IMR-90 (cell line): ENCODE data around the gene DNM1. TPM values are rescaled to one million over a fixed set of nuclear protein-coding genes. Genes with fewer than 3 reads are reported as not detected.

Source experiments
- ATAC-seq: fragments of 200-7000 bp; cut with Tn5 transposase; 2 replicates; pipeline ENCODE4 v1.9.1; 2020; ENCODE audit warnings: low read depth, mild to moderate bottlenecking, moderate library complexity
- BruUV-seq: library from RNA; stranded (reverse); fragments of 400-500 nt; replicated peaks from 2 replicates; lab custom pipeline; 2021; lab: Mats Ljungman, UMichigan
- CTCF ChIA-PET: fragments of 300-600 bp; formaldehyde crosslinking; extraction: SDS; loops from one replicate; lab custom pipeline; 2021; ENCODE audit warnings: antibody characterized with exemption; lab: Yijun Ruan, JAX
- POLR2A ChIA-PET: fragments of 300-600 bp; sonication (Branson Sonifier 250); formaldehyde crosslinking; loops from one replicate; lab custom pipeline; 2022; ENCODE audit warnings: antibody characterized with exemption; ENCODE audit not compliant: unreplicated experiment; lab: Charles Lee
- DNase-seq: peaks from one replicate; pipeline ENCODE4 v3.0.0; 2013
- H2AFZ ChIP-seq: replicated peaks from 2 replicates; pipeline ENCODE3; 2013; ENCODE audit warnings: low read length, mild to moderate bottlenecking; ENCODE audit not compliant: poor library complexity
- H2AK5ac ChIP-seq: 2 replicates; pipeline ENCODE4 v1.6.1; 2013; ENCODE audit warnings: low read depth, low read length, inconsistent platforms
- H2AK9ac ChIP-seq: replicated peaks from 2 replicates; pipeline ENCODE3; 2013; ENCODE audit warnings: mild to moderate bottlenecking, low read depth, low read length, moderate library complexity; ENCODE audit not compliant: poor library complexity
- H2BK120ac ChIP-seq: 2 replicates; pipeline ENCODE4 v1.6.1; 2013; ENCODE audit warnings: low read depth, low read length, inconsistent platforms
- H2BK15ac ChIP-seq: 3 replicates; pipeline ENCODE4 v1.6.1; 2013; ENCODE audit warnings: low read depth, low read length, inconsistent platforms
- H2BK20ac ChIP-seq: 2 replicates; pipeline ENCODE4 v1.6.1; 2013; ENCODE audit warnings: low read depth, mild to moderate bottlenecking, inconsistent platforms, low read length, moderate library complexity
- H2BK5ac ChIP-seq: 2 replicates; pipeline ENCODE4 v1.6.1; 2013; ENCODE audit warnings: mild to moderate bottlenecking, low read depth, low read length, inconsistent platforms; ENCODE audit not compliant: poor library complexity, severe bottlenecking
- H3K14ac ChIP-seq: replicated peaks from 2 replicates; pipeline ENCODE4 v1.6.1; 2013; ENCODE audit warnings: low read depth, low read length, inconsistent platforms
- H3K18ac ChIP-seq: 2 replicates; pipeline ENCODE4 v1.6.1; 2013; ENCODE audit warnings: low read depth, low read length, control low read depth
- H3K23ac ChIP-seq: 2 replicates; pipeline ENCODE4 v1.6.1; 2013; ENCODE audit warnings: low read depth, low read length, inconsistent platforms
- H3K27ac ChIP-seq: 2 replicates; pipeline ENCODE4 v1.5.1; 2013; ENCODE audit warnings: mild to moderate bottlenecking, control low read depth, low read length; ENCODE audit not compliant: insufficient read depth
- H3K27me3 ChIP-seq: 2 replicates; pipeline ENCODE4 v1.6.1; 2013; ENCODE audit warnings: low read length; ENCODE audit not compliant: control insufficient read depth, insufficient read depth
- H3K36me3 ChIP-seq: 2 replicates; pipeline ENCODE4 v1.6.1; 2013; ENCODE audit warnings: low read length, mixed read lengths; ENCODE audit not compliant: control insufficient read depth, insufficient read depth
- H3K4ac ChIP-seq: 2 replicates; pipeline ENCODE4 v1.6.1; 2013; ENCODE audit warnings: low read depth, low read length, inconsistent platforms
- H3K4me1 ChIP-seq: 2 replicates; pipeline ENCODE4 v1.6.1; 2013; ENCODE audit warnings: low read length, mixed read lengths; ENCODE audit not compliant: control insufficient read depth, insufficient read depth
- H3K4me2 ChIP-seq: 2 replicates; pipeline ENCODE4 v1.6.1; 2013; ENCODE audit warnings: low read depth, mild to moderate bottlenecking, control low read depth, low read length, moderate library complexity
- H3K4me3 ChIP-seq: 2 replicates; pipeline ENCODE4 v1.5.1; 2013; ENCODE audit warnings: low read depth, mild to moderate bottlenecking, control low read depth, low read length, moderate library complexity; ENCODE audit not compliant: insufficient read depth
- H3K56ac ChIP-seq: 2 replicates; pipeline ENCODE4 v1.6.1; 2013; ENCODE audit warnings: low read length, inconsistent platforms; ENCODE audit not compliant: insufficient read depth; ENCODE audit errors: extremely low read depth
- H3K79me1 ChIP-seq, 2 experiments: 2 replicates each; pipeline ENCODE4 v1.6.1; 2013; ENCODE audit warnings: low read length in 2 of 2, inconsistent platforms in 1 of 2, low read depth in 1 of 2
- H3K9ac ChIP-seq: 2 replicates; pipeline ENCODE4 v1.6.1; 2013; ENCODE audit warnings: low read depth, low read length, control low read depth
- H3K9me1 ChIP-seq: 2 replicates; pipeline ENCODE4 v1.6.1; 2013; ENCODE audit warnings: low read length, inconsistent platforms; ENCODE audit not compliant: insufficient read depth
- H3K9me3 ChIP-seq: 2 replicates; pipeline ENCODE4 v1.6.1; 2013; ENCODE audit warnings: low read length; ENCODE audit not compliant: control insufficient read depth, insufficient read depth
- H4K20me1 ChIP-seq: 2 replicates; pipeline ENCODE4 v1.6.1; 2013; ENCODE audit warnings: low read length, inconsistent platforms; ENCODE audit not compliant: insufficient read depth
- H4K5ac ChIP-seq: 2 replicates; pipeline ENCODE4 v1.6.1; 2013; ENCODE audit warnings: mild to moderate bottlenecking, low read depth, low read length, control low read depth
- H4K8ac ChIP-seq, 2 experiments: 2 replicates each; pipeline ENCODE4 v1.6.1; 2013; ENCODE audit warnings: low read depth in 2 of 2, low read length in 2 of 2, control low read depth in 1 of 2, inconsistent platforms in 1 of 2
- H4K91ac ChIP-seq: 2 replicates; pipeline ENCODE4 v1.6.1; 2013; ENCODE audit warnings: low read depth, low read length, inconsistent platforms; ENCODE audit not compliant: insufficient read depth
- MXI1 ChIP-seq: IDR thresholded peaks from 2 replicates; pipeline ENCODE4 v1.6.1; 2012; ENCODE audit warnings: low read depth, mild to moderate bottlenecking, low read length, moderate library complexity, borderline replicate concordance
- whole genome bisulfite sequencing, 2 experiments: methylation state at CpG; one replicate each; pipeline versions ENCODE4 v1.1.5 to v1.1.7; 2013; ENCODE audit warnings: missing lambda C conversion rate in 2 of 2; ENCODE audit not compliant: insufficient read length in 1 of 2; ENCODE audit errors: extremely low coverage in 2 of 2; 5-methylcytosine and 5-hydroxymethylcytosine counted together
- dilution Hi-C: fragments of 300-500 bp; cut with HindIII; formaldehyde crosslinking; loops from one replicate; pipeline ENCODE4 v1.14.3; 2018; ENCODE audit warnings: low sequenced_read_pairs; ENCODE audit not compliant: unreplicated experiment
- in situ Hi-C: fragments of 300-500 bp; cut with MboI; formaldehyde crosslinking; loops from 3 replicates; pipeline ENCODE4 v1.14.3; 2019; ENCODE audit warnings: low sequenced_read_pairs, inconsistent platforms, mixed read lengths
- intact Hi-C: fragments of 100-400 bp; cut with micrococcal nuclease; formaldehyde crosslinking; loops from 2 replicates; pipeline ENCODE4 v1.10.0; 2022
- polyA plus RNA-seq, 3 experiments: library from polyadenylated mRNA; depleted of rRNA; stranded (reverse); fragments of >200 nt; gene quantifications; 2 replicates each; pipeline ENCODE4 v1.2.3, GENCODE V29; 2012; ENCODE audit warnings: low replicate concordance in 1 of 3
- total RNA-seq: library from RNA; depleted of rRNA; stranded (reverse); fragments of >200 nt; gene quantifications from 2 replicates; pipeline ENCODE4 v1.2.3, GENCODE V29; 2012

Gene DNM1
- total and polyA plus RNA-seq, 2 of the 4 experiments (the other 2 are of a cell fraction): 13.6 to 17.7 TPM

DNA sequence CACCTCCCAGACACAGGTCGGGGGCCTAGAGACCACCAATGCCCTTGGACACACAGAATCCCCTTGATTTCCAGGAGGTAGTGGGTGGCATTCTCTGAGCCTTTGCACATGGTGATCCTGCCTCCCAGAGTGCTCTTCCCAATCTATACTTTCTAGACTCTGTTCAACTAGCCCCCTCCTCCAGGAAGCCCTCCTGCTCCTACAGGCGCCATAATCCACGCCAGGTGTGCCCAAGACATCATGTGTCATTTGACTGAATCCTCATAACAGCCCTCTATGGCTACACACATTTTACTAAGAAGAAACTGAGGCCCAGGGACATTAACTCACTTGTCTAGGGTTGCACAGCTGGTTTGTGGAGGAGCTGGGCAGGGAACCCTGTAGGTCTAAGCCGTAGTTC lies 36.0 kb upstream of the DNM1 start:
- in situ Hi-C loops: no loop called here
- Histone ChIP-seq H2BK120ac (no peak overlapping the region), H4K8ac (no peak overlapping the region), H3K4me3 (no peak overlapping the region), H3K4ac (no peak overlapping the region), H3K27me3 (no peaks in the 10 kb centered on the region), H4K20me1 (peaks cover 5% of the 10 kb centered on the region), H3K18ac (no peak overlapping the region), H3K36me3 (peaks cover 64% of the 10 kb centered on the region), H3K9ac (no peak overlapping the region), H2BK5ac (no peak overlapping the region), H3K4me2 (no peak overlapping the region), H3K9me1 (peaks cover 11% of the 10 kb centered on the region), H2AK5ac (no peak overlapping the region), H3K79me1 (peaks cover 6 to 55% of the 10 kb centered on the region in 2 experiments), H3K9me3 (no peaks in the 10 kb centered on the region), H3K56ac (no peak overlapping the region), H2BK15ac (no peak overlapping the region), H2AK9ac (no peak overlapping the region), H3K27ac (no peak overlapping the region), H3K4me1 (peaks cover 3% of the 10 kb centered on the region; the same call in 1 of the 2 replicates), H4K5ac (no peak overlapping the region), H4K91ac (no peak overlapping the region), H3K23ac (no peak overlapping the region), H2AFZ (no peak overlapping the region), H3K14ac (no peak overlapping the region), H2BK20ac (no peak overlapping the region)
- ChIA-PET CTCF (no interaction called here), POLR2A (no interaction called here)
- no peak for TF ChIP-seq MXI1
- no peak for ATAC-seq
- intact Hi-C loops: no loop called here
- BruUV-seq: no TSS peak
- no peak for DNase-seq
- WGBS, 2 experiments: no CpG with 5 or more reads among the region's 4 CpGs
- dilution Hi-C loops: no loop called here
